ENCODE measurements around the gene ATP9B. TPM values are rescaled to one million over a fixed set of nuclear protein-coding genes. Genes with fewer than 3 reads are reported as not detected.
"Not testable (repeated sequence)": the region's sequence is repeated elsewhere in the genome, so short reads cannot be mapped to it uniquely, and the experiment has no call there.

ATP9B gene
- total RNA-seq, 1 experiment from 2014 or later = 10.7 TPM

GRCh38 chr18:79283929-79284328, 214.7 kb downstream of the ATP9B start:
- Histone ChIP-seq H3K4me1 (replicated peaks) (no peaks in the 10 kb centered on the region), H3K9me3 (replicated peaks) (no peaks in the 10 kb centered on the region), H3K27ac (no peak overlapping the region), H3K36me3 (no peaks in the 10 kb centered on the region), H3K4me3 (no peak overlapping the region), H3K27me3 (replicated peaks) (no peaks in the 10 kb centered on the region)
- no peak for DNase-seq (ENCODE audit: low read depth in 1 of 2, low spot score in 2 of 2)

GRCh38 chr18:79285191-79285590, 216.0 kb downstream of the ATP9B start:
- DNase-seq (ENCODE audit: low read depth in 1 of 2, low spot score in 2 of 2); H3K27me3 ChIP-seq (replicated peaks); H3K36me3 ChIP-seq; H3K4me1 ChIP-seq (replicated peaks); H3K4me3 ChIP-seq; H3K9me3 ChIP-seq (replicated peaks); H3K27ac ChIP-seq: not testable (repeated sequence)

- H3K27ac ChIP-seq; H3K4me1 ChIP-seq (replicated peaks); H3K27me3 ChIP-seq (replicated peaks); H3K4me3 ChIP-seq; DNase-seq (ENCODE audit: low read depth in 1 of 2, low spot score in 2 of 2); H3K36me3 ChIP-seq; H3K9me3 ChIP-seq (replicated peaks): not testable (repeated sequence)
Observed at GRCh38 chr18:79290409-79290808, 221.2 kb downstream of the ATP9B start.

GRCh38 chr18:79290876-79291275, 221.7 kb downstream of the ATP9B start:
- H3K36me3 ChIP-seq = no peaks in the 10 kb centered on the region
- no peaks in the 10 kb centered on the region for H3K27me3 ChIP-seq (replicated peaks)
- H3K9me3 ChIP-seq (replicated peaks) = no peaks in the 10 kb centered on the region
- H3K27ac ChIP-seq = no peak overlapping the region
- H3K4me1 ChIP-seq (replicated peaks) = no peaks in the 10 kb centered on the region
- H3K4me3 ChIP-seq = no peak overlapping the region
- no peak for DNase-seq (ENCODE audit: low read depth in 1 of 2, low spot score in 2 of 2)

- Histone ChIP-seq H3K4me1 (replicated peaks) (no peaks in the 10 kb centered on the region), H3K9me3 (replicated peaks) (no peaks in the 10 kb centered on the region), H3K27me3 (replicated peaks) (no peaks in the 10 kb centered on the region), H3K27ac (no peak overlapping the region), H3K4me3 (no peak overlapping the region), H3K36me3 (no peaks in the 10 kb centered on the region)
- DNase-seq (ENCODE audit: low read depth in 1 of 2, low spot score in 2 of 2) = no peak
Observed at GRCh38 chr18:79294235-79294634, 225.0 kb downstream of the ATP9B start.

GRCh38 chr18:79299272-79299671, 230.1 kb downstream of the ATP9B start:
- H3K9me3 ChIP-seq (replicated peaks) = no peaks in the 10 kb centered on the region
- no peak overlapping the region for H3K4me3 ChIP-seq
- no peaks in the 10 kb centered on the region; the same call in 1 of the 2 replicates for H3K36me3 ChIP-seq
- no peak for DNase-seq (ENCODE audit: low read depth in 1 of 2, low spot score in 2 of 2)
- no peaks in the 10 kb centered on the region for H3K4me1 ChIP-seq (replicated peaks)
- H3K27ac ChIP-seq = no peak overlapping the region
- no peaks in the 10 kb centered on the region for H3K27me3 ChIP-seq (replicated peaks)

GRCh38 chr18:79299711-79300110, 230.5 kb downstream of the ATP9B start:
- no peak overlapping the region for H3K4me3 ChIP-seq
- no peaks in the 10 kb centered on the region for H3K4me1 ChIP-seq (replicated peaks)
- no peak for DNase-seq (ENCODE audit: low read depth in 1 of 2, low spot score in 2 of 2)
- H3K9me3 ChIP-seq (replicated peaks) = no peaks in the 10 kb centered on the region
- no peak overlapping the region for H3K27ac ChIP-seq
- H3K27me3 ChIP-seq (replicated peaks) = no peaks in the 10 kb centered on the region
- no peaks in the 10 kb centered on the region; the same call in 1 of the 2 replicates for H3K36me3 ChIP-seq

- no peak for DNase-seq (ENCODE audit: low read depth in 1 of 2, low spot score in 2 of 2)
- Histone ChIP-seq H3K36me3 (no peaks in the 10 kb centered on the region; the same call in 1 of the 2 replicates), H3K4me3 (no peak overlapping the region), H3K4me1 (replicated peaks) (no peaks in the 10 kb centered on the region), H3K27me3 (replicated peaks) (no peaks in the 10 kb centered on the region), H3K9me3 (replicated peaks) (no peaks in the 10 kb centered on the region), H3K27ac (no peak overlapping the region)
Observed at GRCh38 chr18:79300413-79300812, 231.2 kb downstream of the ATP9B start.

- Histone ChIP-seq H3K27me3 (replicated peaks) (no peaks in the 10 kb centered on the region), H3K4me3 (no peak overlapping the region), H3K36me3 (no peaks in the 10 kb centered on the region; the same call in 1 of the 2 replicates), H3K4me1 (replicated peaks) (no peaks in the 10 kb centered on the region), H3K27ac (no peak overlapping the region), H3K9me3 (replicated peaks) (no peaks in the 10 kb centered on the region)
- no peak for DNase-seq (ENCODE audit: low read depth in 1 of 2, low spot score in 2 of 2)
Observed at GRCh38 chr18:79302120-79302519, 232.9 kb downstream of the ATP9B start.

- Histone ChIP-seq H3K27me3 (replicated peaks) (0 out of 2 replicates have a peak, but pooled peaks cover 4% of the 10 kb centered on the region), H3K9me3 (replicated peaks) (no peaks in the 10 kb centered on the region), H3K4me1 (replicated peaks) (no peaks in the 10 kb centered on the region), H3K4me3 (no peak overlapping the region), H3K36me3 (no peaks in the 10 kb centered on the region; the same call in 1 of the 2 replicates), H3K27ac (no peak overlapping the region)
- DNase-seq (ENCODE audit: low read depth in 1 of 2, low spot score in 2 of 2) = no peak
Observed at GRCh38 chr18:79305911-79306310, 236.7 kb downstream of the ATP9B start.

- H3K36me3 ChIP-seq = no peaks in the 10 kb centered on the region
- H3K9me3 ChIP-seq (replicated peaks) = no peaks in the 10 kb centered on the region
- no peak overlapping the region for H3K4me3 ChIP-seq
- no peaks in the 10 kb centered on the region for H3K4me1 ChIP-seq (replicated peaks)
- 0 out of 2 replicates have a peak, but pooled peaks cover 4% of the 10 kb centered on the region for H3K27me3 ChIP-seq (replicated peaks)
- no peak for DNase-seq (ENCODE audit: low read depth in 1 of 2, low spot score in 2 of 2)
- no peak overlapping the region for H3K27ac ChIP-seq
Observed at GRCh38 chr18:79309614-79310358, 240.6 kb downstream of the ATP9B start.

GRCh38 chr18:79314838-79315388, 245.7 kb downstream of the ATP9B start:
- Histone ChIP-seq H3K9me3 (replicated peaks) (no peaks in the 10 kb centered on the region), H3K4me3 (no peak overlapping the region), H3K36me3 (no peaks in the 10 kb centered on the region), H3K27me3 (replicated peaks) (no peaks in the 10 kb centered on the region), H3K27ac (no peak overlapping the region), H3K4me1 (replicated peaks) (no peaks in the 10 kb centered on the region)
- DNase-seq (ENCODE audit: low read depth in 1 of 2, low spot score in 2 of 2) = no peak

GRCh38 chr18:79315596-79315995, 246.4 kb downstream of the ATP9B start:
- H3K4me1 ChIP-seq (replicated peaks) = no peaks in the 10 kb centered on the region
- no peak overlapping the region for H3K27ac ChIP-seq
- H3K4me3 ChIP-seq = no peak overlapping the region
- H3K36me3 ChIP-seq = no peaks in the 10 kb centered on the region
- H3K9me3 ChIP-seq (replicated peaks) = no peaks in the 10 kb centered on the region
- H3K27me3 ChIP-seq (replicated peaks) = no peaks in the 10 kb centered on the region
- DNase-seq (ENCODE audit: low read depth in 1 of 2, low spot score in 2 of 2) = no peak

GRCh38 chr18:79317703-79318102, 248.5 kb downstream of the ATP9B start:
- Histone ChIP-seq H3K4me1 (replicated peaks) (no peaks in the 10 kb centered on the region), H3K9me3 (replicated peaks) (no peaks in the 10 kb centered on the region), H3K27me3 (replicated peaks) (no peaks in the 10 kb centered on the region), H3K36me3 (no peaks in the 10 kb centered on the region), H3K4me3 (no peak overlapping the region), H3K27ac (no peak overlapping the region)
- no peak for DNase-seq (ENCODE audit: low read depth in 1 of 2, low spot score in 2 of 2)

All from SJSA1 (cell line).